ENCODE measurements around the gene ITGA3.
"Not testable (repeated sequence)": the region's sequence is repeated elsewhere in the genome, so short reads cannot be mapped to it uniquely, and the experiment has no call there.

The ITGA3 gene

DNA sequence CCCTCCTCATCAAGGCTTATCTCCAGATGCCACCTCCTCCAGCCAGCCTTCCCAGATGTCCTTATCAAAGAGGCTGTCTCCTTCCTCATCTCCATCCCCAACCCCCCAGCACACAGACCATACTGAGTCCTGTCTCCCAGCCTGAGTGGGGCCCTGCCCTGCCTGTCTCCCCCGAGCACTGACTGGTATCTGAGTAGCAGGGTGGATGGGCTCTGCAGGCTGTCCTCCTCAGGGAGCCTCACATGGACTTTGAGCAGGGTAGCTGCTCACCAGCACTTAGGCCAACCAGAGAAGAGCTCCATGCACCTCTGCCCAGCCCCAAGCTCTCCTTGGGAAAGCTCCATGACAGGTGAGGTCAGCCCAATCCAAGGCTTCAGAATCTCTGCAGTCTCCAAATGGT is 20.0 kb upstream of the ITGA3 start:
- Histone ChIP-seq H3K27me3 (ENCODE audit: control insufficient read depth, insufficient read depth, low read length) (no peaks in the 10 kb centered on the region), H3K4me3 (ENCODE audit: low read length) (no peak overlapping the region), H3K9me3 (ENCODE audit: control insufficient read depth, insufficient read depth, low read length) (no peaks in the 10 kb centered on the region), H3K4me1 (ENCODE audit: control insufficient read depth, insufficient read depth, low read length) (no peaks in the 10 kb centered on the region; the same call in 1 of the 2 replicates), H3K36me3 (ENCODE audit: control insufficient read depth, insufficient read depth, low read length) (no peaks in the 10 kb centered on the region), H3K27ac (ENCODE audit: low read length) (no peak overlapping the region)
- no peak for DNase-seq (ENCODE audit: low read depth, low spot score)
- no CpG with 5 or more reads among the region's 1 CpG for WGBS (ENCODE audit: insufficient coverage, insufficient read length)

DNA sequence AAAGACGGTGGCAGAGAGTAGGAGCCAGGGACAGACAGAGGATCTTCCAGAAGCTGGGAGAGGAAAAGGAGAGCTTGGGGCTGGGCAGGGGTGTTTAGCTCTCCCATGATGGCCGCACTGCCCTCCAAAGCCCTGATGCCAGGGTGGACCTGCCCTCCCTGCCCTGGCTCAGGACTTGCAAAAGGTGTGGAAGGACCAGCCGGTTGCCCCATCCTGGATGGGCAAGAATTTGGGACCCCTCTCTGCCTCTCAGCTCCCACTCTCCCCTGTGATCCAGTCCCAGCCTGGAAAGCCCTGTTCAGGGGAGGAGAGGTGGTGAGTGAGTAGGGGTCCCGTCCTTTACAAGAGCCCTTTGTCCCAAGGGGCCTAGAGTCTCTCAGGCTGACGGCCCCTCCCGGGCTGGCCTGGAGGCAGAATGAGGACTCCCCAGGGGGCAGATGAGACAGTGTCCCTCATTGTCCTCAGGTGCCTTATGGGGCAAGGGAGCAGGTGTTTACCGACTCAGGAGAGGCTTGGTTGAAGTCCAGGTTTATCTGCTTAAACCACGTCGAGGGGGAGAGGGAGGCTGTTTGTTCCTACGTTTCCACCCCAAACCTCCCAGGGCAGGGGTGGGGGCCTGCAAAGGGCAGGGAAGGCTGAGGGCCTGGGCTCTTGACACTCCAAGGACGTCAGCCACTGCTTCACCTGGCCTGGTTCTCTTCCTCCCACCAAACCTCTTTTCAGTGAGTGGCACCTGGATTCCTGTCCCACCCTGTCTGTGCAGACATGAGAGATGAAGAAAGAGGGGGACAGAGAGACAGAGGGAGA is 19.3 kb upstream of the ITGA3 start:
- no CpG with 5 or more reads among the region's 11 CpGs for WGBS (ENCODE audit: insufficient coverage, insufficient read length)
- no peaks in the 10 kb centered on the region for H3K9me3 ChIP-seq (ENCODE audit: control insufficient read depth, insufficient read depth, low read length)
- no peak overlapping the region for H3K4me3 ChIP-seq (ENCODE audit: low read length)
- no peaks in the 10 kb centered on the region; the same call in 1 of the 2 replicates for H3K4me1 ChIP-seq (ENCODE audit: control insufficient read depth, insufficient read depth, low read length)
- no peak for DNase-seq (ENCODE audit: low read depth, low spot score)
- no peak overlapping the region for H3K27ac ChIP-seq (ENCODE audit: low read length)
- no peaks in the 10 kb centered on the region for H3K36me3 ChIP-seq (ENCODE audit: control insufficient read depth, insufficient read depth, low read length)
- H3K27me3 ChIP-seq (ENCODE audit: control insufficient read depth, insufficient read depth, low read length): no peaks in the 10 kb centered on the region

DNA sequence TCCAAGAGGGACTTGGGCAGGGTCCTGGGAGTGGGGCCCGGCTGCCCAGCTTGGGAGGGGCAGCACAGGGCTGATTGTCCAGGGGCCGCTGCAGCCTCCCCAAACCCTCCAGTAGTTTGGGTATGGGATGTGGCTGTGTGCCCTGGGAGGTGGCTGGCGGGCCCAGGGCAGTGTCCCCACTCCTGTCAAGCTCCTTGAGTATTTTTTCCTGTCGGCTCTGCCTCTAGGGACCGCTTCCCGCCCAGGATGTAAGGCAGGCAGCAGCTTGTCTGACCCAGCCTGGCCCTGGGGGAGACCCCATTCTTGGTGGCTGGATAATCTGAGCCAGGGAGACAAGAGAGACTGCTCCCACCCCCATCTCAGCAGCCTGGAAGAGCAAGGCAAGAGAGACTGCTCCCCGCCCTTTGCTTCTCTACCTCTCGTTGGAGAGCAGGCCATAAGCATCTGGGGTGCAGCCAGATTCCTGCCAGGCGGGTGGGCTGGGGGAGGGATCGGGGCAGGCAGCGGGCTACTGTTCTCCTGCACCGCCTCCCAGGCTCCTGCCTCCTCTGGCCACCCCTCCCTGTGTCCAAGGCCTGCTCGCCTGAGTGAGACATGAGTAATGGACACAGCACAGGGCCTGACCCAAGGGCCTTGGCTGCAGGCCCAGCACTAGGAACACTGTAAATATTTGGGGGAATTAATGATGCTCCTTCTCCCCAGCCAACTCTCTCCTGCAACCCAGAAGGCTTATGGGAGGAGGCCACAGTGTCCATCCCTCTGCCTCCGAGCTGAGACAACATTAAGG is 18.4 kb upstream of the ITGA3 start:
- whole genome bisulfite sequencing (ENCODE audit: insufficient coverage, insufficient read length): no CpG with 5 or more reads among the region's 14 CpGs

DNA sequence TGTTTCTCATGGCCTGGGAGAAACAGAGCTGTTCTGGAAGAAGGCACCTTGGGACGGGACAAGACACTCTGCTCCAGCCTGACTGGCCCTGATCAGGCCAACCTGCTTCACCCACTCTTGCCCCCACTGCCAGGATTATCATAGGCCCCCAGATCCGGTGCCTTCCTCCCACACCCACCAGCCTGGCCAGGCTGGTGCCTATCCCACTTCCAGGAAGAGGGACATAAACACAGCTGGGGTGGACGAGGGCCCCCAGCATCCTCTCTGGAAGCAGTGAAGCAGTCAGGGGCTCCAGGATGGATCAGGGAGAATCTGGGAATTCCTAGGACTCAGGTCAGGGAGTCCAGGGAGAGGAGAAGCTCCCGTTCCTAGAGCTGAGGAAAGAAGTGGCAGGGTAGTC is 16.9 kb upstream of the ITGA3 start:
- H3K27me3 ChIP-seq (ENCODE audit: control insufficient read depth, insufficient read depth, low read length): no peaks in the 10 kb centered on the region
- WGBS (ENCODE audit: insufficient coverage, insufficient read length): no CpG with 5 or more reads among the region's 4 CpGs

More for the DNA sequence above, 18.4 kb upstream of the ITGA3 start:
- no peak for DNase-seq (ENCODE audit: low read depth, low spot score)
- Histone ChIP-seq H3K36me3 (ENCODE audit: control insufficient read depth, insufficient read depth, low read length) (no peaks in the 10 kb centered on the region), H3K9me3 (ENCODE audit: control insufficient read depth, insufficient read depth, low read length) (no peaks in the 10 kb centered on the region), H3K4me1 (ENCODE audit: control insufficient read depth, insufficient read depth, low read length) (no peaks in the 10 kb centered on the region; the same call in 1 of the 2 replicates), H3K4me3 (ENCODE audit: low read length) (no peak overlapping the region), H3K27me3 (ENCODE audit: control insufficient read depth, insufficient read depth, low read length) (no peaks in the 10 kb centered on the region), H3K27ac (ENCODE audit: low read length) (no peak overlapping the region)

DNA sequence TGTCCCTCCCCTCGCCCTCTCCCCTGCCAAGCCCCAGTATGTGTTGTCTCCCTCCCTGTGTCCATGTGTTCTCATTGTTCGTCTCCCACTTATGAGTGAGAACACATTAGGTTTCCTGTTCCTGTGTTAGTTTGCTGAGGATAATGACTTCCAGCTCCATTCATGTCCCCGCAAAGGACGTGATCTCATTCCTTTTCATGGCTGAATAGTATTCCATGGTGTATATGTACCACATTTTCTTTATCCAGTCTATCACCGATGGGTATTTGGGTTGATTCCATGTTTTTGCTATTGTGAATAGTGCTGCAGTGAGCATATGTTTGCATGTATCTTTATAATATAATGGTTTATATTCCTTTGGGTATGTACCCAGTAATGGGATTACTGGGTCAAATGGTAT is 15.4 kb upstream of the ITGA3 start:
- not testable (repeated sequence) for H3K27me3 ChIP-seq (ENCODE audit: control insufficient read depth, insufficient read depth, low read length); DNase-seq (ENCODE audit: low read depth, low spot score); H3K27ac ChIP-seq (ENCODE audit: low read length); H3K36me3 ChIP-seq (ENCODE audit: control insufficient read depth, insufficient read depth, low read length); H3K9me3 ChIP-seq (ENCODE audit: control insufficient read depth, insufficient read depth, low read length); H3K4me1 ChIP-seq (ENCODE audit: control insufficient read depth, insufficient read depth, low read length); H3K4me3 ChIP-seq (ENCODE audit: low read length)
- no CpG with 5 or more reads among the region's 5 CpGs for WGBS (ENCODE audit: insufficient coverage, insufficient read length)

More for the DNA sequence above, 16.9 kb upstream of the ITGA3 start:
- Histone ChIP-seq H3K4me3 (ENCODE audit: low read length) (no peak overlapping the region), H3K27ac (ENCODE audit: low read length) (no peak overlapping the region), H3K36me3 (ENCODE audit: control insufficient read depth, insufficient read depth, low read length) (no peaks in the 10 kb centered on the region), H3K4me1 (ENCODE audit: control insufficient read depth, insufficient read depth, low read length) (no peaks in the 10 kb centered on the region; the same call in 1 of the 2 replicates), H3K9me3 (ENCODE audit: control insufficient read depth, insufficient read depth, low read length) (no peaks in the 10 kb centered on the region)
- no peak for DNase-seq (ENCODE audit: low read depth, low spot score)

DNA sequence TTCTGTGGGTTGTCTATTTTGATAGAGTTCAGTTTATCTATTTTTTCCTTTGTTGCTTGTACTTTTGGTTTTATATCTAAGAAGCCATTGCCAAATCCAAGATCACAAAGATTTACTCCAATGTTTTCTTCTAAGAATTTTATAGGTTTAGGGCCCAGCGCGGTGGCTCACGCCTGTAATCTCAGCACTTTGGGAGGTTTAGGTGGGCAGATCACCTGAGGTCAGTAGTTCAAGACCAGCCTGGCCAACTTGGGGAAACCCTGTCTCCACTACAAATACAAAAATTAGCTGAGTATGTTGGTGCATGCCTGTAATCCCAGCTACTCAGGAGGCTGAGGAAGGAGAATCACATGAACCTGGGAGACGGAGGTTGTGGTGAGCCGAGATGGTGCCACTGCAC is 13.7 kb upstream of the ITGA3 start:
- WGBS (ENCODE audit: insufficient coverage, insufficient read length): no CpG with 5 or more reads among the region's 5 CpGs
- no peaks in the 10 kb centered on the region for H3K27me3 ChIP-seq (ENCODE audit: control insufficient read depth, insufficient read depth, low read length)
- no peak overlapping the region for H3K4me3 ChIP-seq (ENCODE audit: low read length)
- no peak overlapping the region for H3K27ac ChIP-seq (ENCODE audit: low read length)
- no peaks in the 10 kb centered on the region for H3K4me1 ChIP-seq (ENCODE audit: control insufficient read depth, insufficient read depth, low read length)
- no peaks in the 10 kb centered on the region for H3K9me3 ChIP-seq (ENCODE audit: control insufficient read depth, insufficient read depth, low read length)
- no peaks in the 10 kb centered on the region for H3K36me3 ChIP-seq (ENCODE audit: control insufficient read depth, insufficient read depth, low read length)
- no peak for DNase-seq (ENCODE audit: low read depth, low spot score)

DNA sequence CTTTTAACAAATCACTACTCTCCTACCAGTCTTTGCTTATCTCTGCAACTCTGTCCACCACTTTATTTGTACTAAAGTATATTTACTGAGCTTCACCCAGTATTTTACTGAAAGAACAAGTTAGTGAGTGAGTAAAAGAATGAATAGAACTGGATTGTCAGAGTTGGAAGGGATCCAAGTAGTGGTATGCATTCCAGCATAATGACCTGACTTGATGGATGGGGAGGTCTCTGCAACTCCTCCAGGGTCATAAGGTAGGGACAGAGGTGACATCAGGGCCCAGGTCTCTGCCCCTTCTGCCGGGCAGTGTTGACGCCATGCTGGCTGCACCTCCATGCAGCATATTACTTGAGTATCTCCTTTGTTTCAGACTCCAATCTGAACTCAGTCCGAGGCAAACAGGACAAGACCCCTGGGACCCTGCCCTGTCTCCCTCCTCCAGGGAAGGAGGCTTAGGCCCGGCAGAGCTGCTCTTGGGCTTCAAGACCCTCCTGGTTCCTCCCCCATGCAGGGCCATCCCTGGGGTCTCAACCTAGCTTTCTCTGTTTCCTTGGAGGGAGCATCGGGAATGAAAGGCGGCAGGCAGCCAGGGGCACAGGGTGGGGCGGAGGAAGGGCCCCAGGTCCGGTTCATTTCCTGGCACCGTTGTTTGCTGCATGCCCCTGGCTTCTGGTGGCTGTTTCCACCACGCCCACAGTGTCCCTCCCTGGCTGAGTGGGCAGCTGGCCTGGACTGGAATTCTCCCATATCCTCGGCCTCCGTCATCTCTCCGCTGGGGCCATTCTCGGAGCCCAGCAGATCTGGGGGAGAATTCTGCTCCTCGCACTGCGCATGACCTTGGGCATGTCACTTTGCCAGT is 12.4 kb upstream of the ITGA3 start:
- Histone ChIP-seq H3K4me1 (ENCODE audit: control insufficient read depth, insufficient read depth, low read length) (peaks cover 5% of the 10 kb centered on the region; the same call in 1 of the 2 replicates), H3K27me3 (ENCODE audit: control insufficient read depth, insufficient read depth, low read length) (no peaks in the 10 kb centered on the region), H3K36me3 (ENCODE audit: control insufficient read depth, insufficient read depth, low read length) (no peaks in the 10 kb centered on the region), H3K27ac (ENCODE audit: low read length) (no peak overlapping the region), H3K4me3 (ENCODE audit: low read length) (no peak overlapping the region; the same call in 1 of the 2 replicates), H3K9me3 (ENCODE audit: control insufficient read depth, insufficient read depth, low read length) (no peaks in the 10 kb centered on the region)
- WGBS (ENCODE audit: insufficient coverage, insufficient read length): no CpG with 5 or more reads among the region's 16 CpGs
- no peak for DNase-seq (ENCODE audit: low read depth, low spot score)

DNA sequence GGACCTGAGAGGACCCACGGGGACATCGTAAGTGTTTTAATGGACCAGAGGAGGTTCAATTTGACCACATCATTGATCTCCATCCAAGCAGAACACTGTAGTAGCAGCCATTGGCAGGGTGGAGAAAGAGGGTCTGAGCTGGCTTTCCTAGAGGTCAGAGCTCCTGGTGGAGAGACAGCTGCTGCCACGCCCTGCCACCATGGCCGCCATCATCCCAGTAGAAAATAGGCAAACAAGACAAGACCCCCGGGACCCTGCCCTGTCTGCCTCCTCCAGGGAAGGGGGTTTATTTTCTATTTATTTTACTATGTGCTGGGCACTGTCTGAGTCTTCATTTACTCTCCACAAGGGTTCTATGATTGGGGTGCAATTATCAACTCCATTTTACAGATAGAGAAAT is 11.4 kb upstream of the ITGA3 start:
- H3K4me1 ChIP-seq (ENCODE audit: control insufficient read depth, insufficient read depth, low read length): peaks cover 5% of the 10 kb centered on the region; the same call in 1 of the 2 replicates
- no peak overlapping the region for H3K27ac ChIP-seq (ENCODE audit: low read length)
- H3K9me3 ChIP-seq (ENCODE audit: control insufficient read depth, insufficient read depth, low read length): no peaks in the 10 kb centered on the region
- no peaks in the 10 kb centered on the region for H3K36me3 ChIP-seq (ENCODE audit: control insufficient read depth, insufficient read depth, low read length)
- no CpG with 5 or more reads among the region's 5 CpGs for WGBS (ENCODE audit: insufficient coverage, insufficient read length)
- no peak for DNase-seq (ENCODE audit: low read depth, low spot score)
- H3K27me3 ChIP-seq (ENCODE audit: control insufficient read depth, insufficient read depth, low read length): no peaks in the 10 kb centered on the region
- no peak overlapping the region for H3K4me3 ChIP-seq (ENCODE audit: low read length)

DNA sequence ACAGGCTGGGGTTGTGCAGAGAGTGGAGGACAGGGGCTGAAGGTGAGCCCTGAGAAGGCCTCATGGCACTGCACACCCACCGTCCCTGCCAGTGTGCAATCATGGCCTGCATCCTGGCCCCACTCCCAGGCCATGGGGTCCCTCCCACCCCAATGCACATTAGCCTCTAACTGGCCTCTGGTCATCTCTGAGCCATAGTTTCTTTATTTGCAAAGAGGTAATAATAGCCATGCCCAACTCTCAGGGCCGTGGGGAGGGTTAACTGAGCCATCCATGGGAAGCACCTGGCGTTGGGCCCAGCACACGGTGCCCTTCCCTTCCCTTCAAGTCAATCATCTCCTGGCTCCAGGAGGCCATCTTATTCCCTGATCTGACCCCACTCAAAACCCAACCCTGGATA is 10.8 kb upstream of the ITGA3 start:
- no CpG with 5 or more reads among the region's 4 CpGs for WGBS (ENCODE audit: insufficient coverage, insufficient read length)
- Histone ChIP-seq H3K27ac (ENCODE audit: low read length) (no peak overlapping the region), H3K27me3 (ENCODE audit: control insufficient read depth, insufficient read depth, low read length) (no peaks in the 10 kb centered on the region), H3K9me3 (ENCODE audit: control insufficient read depth, insufficient read depth, low read length) (no peaks in the 10 kb centered on the region), H3K4me1 (ENCODE audit: control insufficient read depth, insufficient read depth, low read length) (peaks cover 5% of the 10 kb centered on the region; the same call in 1 of the 2 replicates), H3K36me3 (ENCODE audit: control insufficient read depth, insufficient read depth, low read length) (no peaks in the 10 kb centered on the region), H3K4me3 (ENCODE audit: low read length) (no peak overlapping the region; the same call in 1 of the 2 replicates)
- DNase-seq (ENCODE audit: low read depth, low spot score): no peak

DNA sequence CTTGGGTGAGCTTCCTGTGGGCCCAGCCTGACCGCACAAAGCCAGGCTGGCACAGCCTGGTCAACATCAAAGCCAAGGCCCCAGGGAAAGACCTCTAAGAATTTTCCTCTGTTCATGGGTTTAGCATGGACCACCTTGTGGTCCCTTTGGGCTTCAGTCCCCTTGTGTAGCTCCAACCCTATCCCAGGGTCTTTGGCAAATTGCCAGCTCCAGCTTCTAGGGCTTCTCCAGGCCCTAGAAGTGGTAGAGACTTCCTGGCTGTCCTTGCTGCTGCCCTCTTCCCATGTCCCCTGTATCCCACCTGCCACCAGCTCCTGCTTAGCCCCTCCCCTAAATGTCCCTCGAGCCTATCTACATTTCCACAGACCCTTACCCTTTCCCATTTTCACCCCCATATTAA is 9.7 kb upstream of the ITGA3 start:
- Histone ChIP-seq H3K27ac (ENCODE audit: low read length) (no peak overlapping the region), H3K4me3 (ENCODE audit: low read length) (no peak overlapping the region), H3K27me3 (ENCODE audit: control insufficient read depth, insufficient read depth, low read length) (no peaks in the 10 kb centered on the region), H3K4me1 (ENCODE audit: control insufficient read depth, insufficient read depth, low read length) (peaks cover 9% of the 10 kb centered on the region; the same call in 1 of the 2 replicates), H3K9me3 (ENCODE audit: control insufficient read depth, insufficient read depth, low read length) (no peaks in the 10 kb centered on the region), H3K36me3 (ENCODE audit: control insufficient read depth, insufficient read depth, low read length) (no peaks in the 10 kb centered on the region)
- 100% methylated on average over 1 of the region's 2 CpGs for WGBS (ENCODE audit: insufficient coverage, insufficient read length)
- no peak for DNase-seq (ENCODE audit: low read depth, low spot score)
